K562 (cell line): Measurements from ENCODE around the gene EYA4. TPM values are rescaled to one million over a fixed set of nuclear protein-coding genes. Genes with fewer than 3 reads are reported as not detected.

Source experiments
- ATAC-seq: fragments of 200-7000 bp; cut with Tn5 transposase; 3 replicates; pipeline ENCODE4 v1.9.1; 2020; ENCODE audit warnings: moderate library complexity
- BruUV-seq: library from RNA; stranded (reverse); fragments of 400-500 nt; replicated peaks from 2 replicates; lab custom pipeline; 2021; lab: Mats Ljungman, UMichigan
- CTCF ChIA-PET: fragments of 300-600 bp; formaldehyde crosslinking; extraction: SDS; loops from one replicate; lab custom pipeline; 2021; ENCODE audit warnings: low intra/inter-chr PET ratio; lab: Yijun Ruan, JAX
- POLR2A ChIA-PET: fragments of 300-600, 350-650 bp; sonication (Branson Sonifier 250); formaldehyde crosslinking; extraction: SDS; loops from one replicate; lab custom pipeline; 2021; ENCODE audit warnings: antibody characterized with exemption, inconsistent platforms; lab: Yijun Ruan, JAX
- DNase-seq, 4 experiments: peaks; one replicate each; pipeline versions ENCODE4 v3.0.0 to v3.0.0-alpha.2; 2011 to 2018; ENCODE audit warnings: low spot score in 3 of 4, mixed read lengths in 3 of 4; ENCODE audit errors: extremely low read depth in 1 of 4
- FAIRE-seq: peaks from 2 replicates; lab custom pipeline; 2011; peaks lifted over from hg19 to GRCh38; lab: Jason Lieb, UNC
- H2AFZ ChIP-seq: 2 replicates; pipeline ENCODE4 v1.6.0; 2011; ENCODE audit warnings: low read depth, low read length, control low read depth, inconsistent platforms
- H3K27ac ChIP-seq: fragments of 200-600 bp; 3 replicates; pipeline ENCODE4 v1.8.0; 2011; ENCODE audit warnings: low read depth, mild to moderate bottlenecking, control low read depth, inconsistent platforms, low read length, moderate library complexity, mixed read lengths; ENCODE audit errors: extremely low read depth
- H3K27me3 ChIP-seq, 2 experiments: fragments of 300-600 bp in 1 of 2; 2 replicates in 1 of 2; 3 replicates in 1 of 2; pipeline versions ENCODE4 v1.6.0 to v1.8.0; 2011; ENCODE audit warnings: inconsistent platforms in 2 of 2, low read length in 2 of 2, mild to moderate bottlenecking in 1 of 2, mixed read lengths in 1 of 2, moderate library complexity in 1 of 2; ENCODE audit not compliant: control insufficient read depth in 2 of 2, insufficient read depth in 2 of 2
- H3K36me3 ChIP-seq: fragments of 300-600 bp; 3 replicates; pipeline ENCODE4 v1.8.0; 2011; ENCODE audit warnings: mild to moderate bottlenecking, low read length, inconsistent platforms; ENCODE audit not compliant: control insufficient read depth, insufficient read depth
- H3K4me1 ChIP-seq, 2 experiments: fragments of 200-600 bp in 1 of 2; replicated peaks in 1 of 2; 2 replicates in 1 of 2; 3 replicates in 1 of 2; pipeline versions ENCODE4 v1.5.1 to v1.8.0; 2011; ENCODE audit warnings: inconsistent platforms in 2 of 2, low read length in 2 of 2, mild to moderate bottlenecking in 1 of 2, mixed read lengths in 1 of 2, moderate library complexity in 1 of 2; ENCODE audit not compliant: control insufficient read depth in 2 of 2, insufficient read depth in 2 of 2
- H3K4me2 ChIP-seq: 2 replicates; pipeline ENCODE4 v1.6.1; 2011; ENCODE audit warnings: low read length, control low read depth, inconsistent platforms, mixed read lengths; ENCODE audit not compliant: insufficient read depth
- H3K4me3 ChIP-seq: fragments of 200-600 bp; sonication (generic), shearing (Covaris generic); 2 replicates; pipeline ENCODE4 v1.5.1; 2016; ENCODE audit warnings: control low read depth, inconsistent platforms
- H3K79me2 ChIP-seq: fragments of 200-600 bp; 3 replicates; pipeline ENCODE4 v1.8.0; 2011; ENCODE audit warnings: low read length, inconsistent platforms; ENCODE audit not compliant: control insufficient read depth, insufficient read depth
- H3K9ac ChIP-seq, 2 experiments: 2 replicates each; pipeline versions ENCODE4 v1.6.0 to v1.6.1; 2011; ENCODE audit warnings: low read depth in 2 of 2, low read length in 2 of 2, control low read depth in 1 of 2, inconsistent platforms in 1 of 2, mild to moderate bottlenecking in 1 of 2, mixed read lengths in 1 of 2; ENCODE audit not compliant: insufficient read depth in 1 of 2
- H3K9me1 ChIP-seq: one replicate; pipeline ENCODE4 v1.6.0; 2011; ENCODE audit warnings: inconsistent platforms, mild to moderate bottlenecking, low read length, moderate library complexity; ENCODE audit not compliant: control insufficient read depth, insufficient read depth
- H3K9me3 ChIP-seq: replicated peaks from 2 replicates; pipeline ENCODE4 v1.5.1; 2011; ENCODE audit warnings: low read depth, low read length, inconsistent platforms; ENCODE audit not compliant: control insufficient read depth, insufficient read depth
- H4K20me1 ChIP-seq: replicated peaks from 2 replicates; pipeline ENCODE4 v1.6.1; 2011; ENCODE audit warnings: low read length, inconsistent platforms, mixed read lengths; ENCODE audit not compliant: control insufficient read depth, insufficient read depth
- HOMEZ ChIP-seq: fragments of 250-450 bp; sonication (Bioruptor Pico); IDR thresholded peaks from 2 replicates; pipeline ENCODE4 v1.4.0; 2020; ENCODE audit warnings: mild to moderate bottlenecking, moderate library complexity
- MNT ChIP-seq, 2 experiments: fragments of 450-650 bp; conservative IDR thresholded peaks; 2 replicates each; pipeline ENCODE4 v1.6.1; 2017; ENCODE audit warnings: mild to moderate bottlenecking in 2 of 2, moderate library complexity in 2 of 2
- RNF219 ChIP-seq: fragments of 250-450 bp; sonication (Bioruptor Pico); IDR thresholded peaks from 2 replicates; pipeline ENCODE4 v1.5.0; 2022; ENCODE audit warnings: mild to moderate bottlenecking
- ZNF740 ChIP-seq, 3 experiments: fragments of 200-800 bp in 1 of 3; sonication (Bioruptor generic) in 1 of 3; sonication (generic) in 1 of 3; formaldehyde crosslinking in 1 of 3; IDR thresholded peaks; 2 replicates each; pipeline versions ENCODE4 v1.6.1 to v1.8.0; 2016 to 2022; ENCODE audit warnings: mild to moderate bottlenecking in 2 of 3, missing compliant biosample characterization in 2 of 3, missing genetic modification characterization in 2 of 3, missing genetic modification reagents in 1 of 3
- WGBS: fragments of 100-300 bp; shearing (Covaris generic); methylation state at CpG from one replicate; pipeline ENCODE4 v1.1.6; 2016; ENCODE audit warnings: low coverage, mixed read lengths; ENCODE audit not compliant: insufficient coverage; ENCODE audit errors: missing lambda C conversion rate; 5-methylcytosine and 5-hydroxymethylcytosine counted together
- in situ Hi-C: fragments of 300-500 bp; cut with MboI; formaldehyde crosslinking; loops from 4 replicates; pipeline ENCODE4 v1.15.0; 2018; ENCODE audit warnings: inconsistent platforms, mixed read lengths
- intact Hi-C: fragments of 100-400 bp; cut with micrococcal nuclease; formaldehyde crosslinking; loops from 2 replicates; pipeline ENCODE4 v1.14.2; 2022
- polyA plus RNA-seq, 8 experiments: library from polyadenylated mRNA; depleted of rRNA in 4 of 8; stranded (reverse) in 5 of 8; unstranded in 3 of 8; fragments of >200 nt; fragmentation: Nextera tagmentation in 2 of 8; fragmentation: Illumina TruSeq in 1 of 8; extraction: Ambion mirVana in 2 of 8; extraction: Trizol in 1 of 8; gene quantifications; 2 replicates each; pipeline versions ENCODE4 v1.2.1 to v1.2.3, GENCODE V29; 2011 to 2014; ENCODE audit warnings: inconsistent platforms in 1 of 8, missing spikeins in 1 of 8
- total RNA-seq, 7 experiments: library from RNA; depleted of rRNA in 6 of 7; stranded (reverse); fragments of >200 nt in 6 of 7; fragmentation: Illumina TruSeq in 2 of 7; extraction: Trizol in 2 of 7; gene quantifications; 2 replicates each; pipeline versions ENCODE4 v1.2.1 to v1.2.3, GENCODE V29; 2011 to 2021; ENCODE audit warnings: low replicate concordance in 1 of 7

The EYA4 gene
- total and polyA plus RNA-seq, 9 of the 15 experiments (the other 6 are each of a cell fraction or from before 2014, with no cell fraction given): 0.03 to 0.04 TPM; not detected in 7

- no peak for TF ChIP-seq ZNF740 (CRISPR knock-in tag; IDR thresholded peaks at IDR 0.05)
- no peak for TF ChIP-seq ZNF740 (tag; IDR thresholded peaks at IDR 0.05)
- TF ChIP-seq RNF219: no peak
- no peak for TF ChIP-seq HOMEZ
Observed at GRCh38 chr6:133368664-133369063, 127.5 kb downstream of the EYA4 start (continued).

GRCh38 chr6:133369773-133370272 lies 128.7 kb downstream of the EYA4 start:
- FAIRE-seq (no peak), ATAC-seq (no peak), DNase-seq (no peak)
- H3K79me2 ChIP-seq: no peaks in the 10 kb centered on the region
- no peak for TF ChIP-seq MNT (conservative IDR thresholded peaks at IDR 0.05)
- 0% methylated on average over 7 of the region's 7 CpGs for WGBS
- POLR2A ChIA-PET: no interaction called here
- no peaks in the 10 kb centered on the region for H3K9me3 ChIP-seq
- intact Hi-C loops: no loop called here
- H3K36me3 ChIP-seq: no peaks in the 10 kb centered on the region
- H3K4me1 ChIP-seq: no peaks in the 10 kb centered on the region
- no peak overlapping the region for H2AFZ ChIP-seq
- CTCF ChIA-PET: no interaction called here
- no TSS peak for BruUV-seq
- in situ Hi-C loops: no loop called here
- H4K20me1 ChIP-seq: no peaks in the 10 kb centered on the region
- H3K4me2 ChIP-seq: no peak overlapping the region
- H3K27me3 ChIP-seq: no peaks in the 10 kb centered on the region
- H3K9me1 ChIP-seq: no peaks in the 10 kb centered on the region
- H3K4me3 ChIP-seq: no peak overlapping the region
- no peak overlapping the region for H3K27ac ChIP-seq
- no peak overlapping the region for H3K9ac ChIP-seq
